HG03175 (cell line): Measurements from ENCODE around the gene GLYR1.
A peak's percentile ranks its signal among the peaks of the same experiment; 100 is the strongest.

ENCODE experiments used
- ATAC-seq: cut with Tn5 transposase; IDR thresholded peaks from one replicate; pipeline ENCODE4 v1.9.1; 2021; ENCODE audit warnings: mild to moderate bottlenecking, moderate library complexity; ENCODE audit not compliant: unreplicated experiment

GLYR1 gene

GRCh38 chr16:4880006-4880580 lies 33.0 kb upstream of the GLYR1 start:
- ATAC-seq, result no peak

- no peak for ATAC-seq
These were observed 32.0 kb upstream of the GLYR1 start for GRCh38 chr16:4879049-4879448.

GRCh38 chr16:4877380-4877685 lies 30.2 kb upstream of the GLYR1 start:
- no peak for ATAC-seq

GRCh38 chr16:4876646-4877379 lies 29.7 kb upstream of the GLYR1 start:
- ATAC-seq, result no peak

- ATAC-seq, result no peak
These were observed 27.6 kb upstream of the GLYR1 start for GRCh38 chr16:4874666-4875065.

GRCh38 chr16:4873091-4873490 lies 26.0 kb upstream of the GLYR1 start:
- ATAC-seq, result no peak

- ATAC-seq, result no peak
These were observed 24.0 kb upstream of the GLYR1 start for GRCh38 chr16:4871071-4871470.

GRCh38 chr16:4870138-4870671 lies 23.1 kb upstream of the GLYR1 start:
- no peak for ATAC-seq

- ATAC-seq, result no peak
These were observed 22.2 kb upstream of the GLYR1 start for GRCh38 chr16:4869147-4869805.

GRCh38 chr16:4868535-4868934 lies 21.4 kb upstream of the GLYR1 start:
- ATAC-seq, result no peak

- peak; percentile 76 for ATAC-seq
These were observed 20.9 kb upstream of the GLYR1 start for GRCh38 chr16:4868026-4868425.

GRCh38 chr16:4866586-4866985 lies 19.5 kb upstream of the GLYR1 start:
- no peak for ATAC-seq

- ATAC-seq, result no peak
These were observed 18.3 kb upstream of the GLYR1 start for GRCh38 chr16:4865231-4865860.

- no peak for ATAC-seq
These were observed 17.6 kb upstream of the GLYR1 start for GRCh38 chr16:4864728-4865127.

GRCh38 chr16:4862639-4863038 lies 15.6 kb upstream of the GLYR1 start:
- ATAC-seq, result no peak

GRCh38 chr16:4860727-4861342 lies 13.7 kb upstream of the GLYR1 start:
- ATAC-seq, result no peak

- ATAC-seq, result no peak
These were observed 12.8 kb upstream of the GLYR1 start for GRCh38 chr16:4859900-4860255.

GRCh38 chr16:4859190-4859899 lies 12.3 kb upstream of the GLYR1 start:
- ATAC-seq, result no peak

GRCh38 chr16:4855804-4856203 lies 8.7 kb upstream of the GLYR1 start:
- ATAC-seq, result no peak

GRCh38 chr16:4855371-4855770 lies 8.3 kb upstream of the GLYR1 start:
- no peak for ATAC-seq
